ENCODE data around the gene CDHR3. TPM values are rescaled to one million over a fixed set of nuclear protein-coding genes. Genes with fewer than 3 reads are reported as not detected.

The CDHR3 gene
- total RNA-seq, 1 experiment from 2014 or later = 2.1 TPM

DNA sequence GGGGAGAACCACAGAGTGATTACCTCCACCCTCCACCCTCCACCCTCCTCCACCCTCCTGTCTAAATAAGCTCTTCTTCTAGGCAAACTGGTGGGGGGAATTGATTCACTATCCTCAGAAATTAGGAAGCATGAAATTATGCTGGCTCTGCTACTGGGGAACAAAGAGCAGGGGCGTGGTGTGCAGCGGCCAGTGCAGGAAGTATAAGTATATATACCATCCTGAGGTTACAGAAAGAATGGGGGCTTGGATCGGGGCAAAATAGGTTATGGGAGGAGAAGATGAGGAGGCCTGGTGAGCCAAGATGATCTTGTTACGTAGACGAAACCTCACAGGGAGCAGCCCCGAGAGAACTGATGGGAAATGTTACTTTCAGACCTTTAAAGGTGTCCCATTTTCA is 100.0 kb downstream of the CDHR3 start:
- no peak for DNase-seq (ENCODE audit: extremely low read depth, low read depth)

DNA sequence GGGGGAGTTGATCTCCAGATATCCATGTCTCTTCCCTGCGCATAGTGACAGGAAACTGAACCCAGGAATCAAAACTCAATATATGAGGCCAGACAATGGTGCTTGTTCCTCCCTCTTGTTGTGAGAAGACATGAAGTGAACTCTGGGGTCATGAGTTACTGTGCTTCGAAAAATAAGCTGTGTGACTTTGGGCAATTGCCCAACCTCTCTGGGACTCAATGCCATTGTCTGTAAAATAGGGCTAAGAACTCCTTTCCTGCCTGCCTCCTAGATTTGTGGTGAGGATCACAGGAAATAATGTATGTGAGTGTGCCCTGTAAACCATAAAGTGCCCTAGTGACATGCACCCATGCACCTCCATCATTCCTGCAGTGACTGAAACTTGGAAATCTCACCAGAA is 100.6 kb downstream of the CDHR3 start:
- no peak for DNase-seq (ENCODE audit: extremely low read depth, low read depth)

DNA sequence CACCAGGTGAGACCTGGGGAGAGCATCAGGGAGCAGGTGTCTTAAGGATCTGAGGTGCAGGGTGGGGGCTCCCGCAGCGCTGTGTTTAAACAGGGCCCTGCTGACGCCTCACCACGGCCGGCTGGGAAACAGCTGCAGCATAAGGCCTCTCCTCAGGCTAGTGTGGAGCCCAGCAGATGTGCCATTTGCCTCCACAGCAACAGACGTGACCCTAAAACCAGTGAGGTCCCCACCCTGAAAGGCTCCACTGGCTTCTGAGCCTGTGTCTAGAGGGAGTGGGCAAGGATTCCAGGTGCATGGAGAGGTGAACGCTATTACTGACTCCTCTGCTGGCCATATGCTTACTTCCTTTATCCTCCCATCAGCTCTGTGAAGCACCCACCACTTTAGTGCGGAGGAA is 101.3 kb downstream of the CDHR3 start:
- DNase-seq (ENCODE audit: extremely low read depth, low read depth) = no peak

DNA sequence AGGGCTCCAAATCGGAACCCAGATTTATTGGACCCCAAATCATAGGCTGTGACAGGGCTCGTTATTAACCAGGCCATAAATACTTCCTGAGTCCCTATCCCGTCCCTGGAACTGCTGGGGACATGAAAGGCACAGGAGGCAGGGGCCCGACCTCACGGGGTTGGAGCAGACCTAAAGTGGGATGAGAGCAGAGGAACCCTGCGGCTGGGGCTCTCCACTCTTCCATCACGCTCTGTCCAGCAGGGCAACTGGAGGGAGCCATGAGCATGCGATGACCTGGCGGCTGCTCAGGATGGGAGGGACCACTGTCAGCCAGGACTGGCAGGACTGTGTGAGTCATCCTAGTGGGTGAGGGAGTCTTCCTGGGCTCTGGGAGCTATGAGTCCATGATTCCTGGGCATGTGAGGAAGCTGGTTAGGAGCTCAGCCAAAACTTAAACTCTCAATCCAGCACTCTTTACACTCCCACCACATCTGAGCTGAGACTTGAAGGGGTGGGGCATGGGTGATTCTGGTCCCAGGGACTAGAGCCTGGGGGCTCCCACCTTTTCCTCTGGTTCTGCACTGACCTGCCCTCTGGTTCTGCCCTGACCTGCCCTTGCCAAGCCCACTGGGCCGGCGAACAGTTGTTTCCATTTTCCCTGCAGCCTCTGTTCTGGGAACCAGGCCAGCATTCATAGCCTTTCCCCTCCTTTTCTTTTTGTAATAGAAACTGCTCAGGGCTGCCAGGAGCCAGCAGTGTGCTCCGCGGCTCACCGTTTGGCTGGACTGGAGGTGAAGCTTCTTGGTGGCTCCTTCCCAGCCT is 101.9 kb downstream of the CDHR3 start:
- DNase-seq (ENCODE audit: extremely low read depth, low read depth) = peak; percentile 68

DNA sequence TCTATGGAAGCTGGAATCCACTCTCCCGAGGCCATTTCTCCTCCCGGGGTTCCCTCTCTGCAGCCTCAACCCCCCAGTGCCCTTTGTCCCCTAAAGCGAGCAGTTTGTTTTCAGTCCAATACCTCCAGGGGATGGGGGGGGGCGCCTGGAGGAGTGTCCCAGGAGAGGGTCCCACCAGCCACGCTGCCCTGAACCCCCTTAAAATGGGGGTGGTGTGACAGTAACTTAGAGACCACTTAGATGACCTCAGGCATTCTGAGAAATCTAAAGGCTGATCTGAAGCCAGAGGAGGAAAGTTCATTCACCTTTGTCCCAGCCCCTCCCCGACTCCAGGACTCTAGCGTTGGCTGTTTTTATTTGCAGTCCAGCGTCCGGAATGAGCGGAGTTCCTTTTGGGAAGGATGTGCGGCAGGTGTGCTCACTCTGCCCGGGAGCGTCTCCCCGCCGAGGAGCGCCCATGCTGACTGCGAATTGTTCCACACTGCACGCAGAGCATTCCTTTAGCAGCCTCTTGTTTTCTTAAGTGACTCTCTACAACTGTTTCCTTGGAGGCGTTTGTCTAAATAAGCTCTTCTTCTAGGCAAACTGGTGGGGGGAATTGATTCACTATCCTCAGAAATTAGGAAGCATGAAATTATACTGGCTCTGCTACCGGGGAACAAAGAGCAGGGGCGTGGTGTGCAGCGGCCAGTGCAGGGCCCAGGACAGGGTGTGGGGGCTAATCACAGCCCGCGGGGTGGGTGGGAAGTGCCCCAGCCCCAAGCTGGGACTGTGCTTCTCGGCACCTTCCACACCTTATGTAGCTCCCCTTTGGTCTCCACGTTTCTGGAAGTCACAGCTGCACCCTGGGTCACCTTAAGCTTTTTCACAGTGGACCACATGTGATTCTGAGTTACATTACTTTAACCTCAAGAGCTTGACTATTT is 102.8 kb downstream of the CDHR3 start:
- no peak for DNase-seq (ENCODE audit: extremely low read depth, low read depth)

DNA sequence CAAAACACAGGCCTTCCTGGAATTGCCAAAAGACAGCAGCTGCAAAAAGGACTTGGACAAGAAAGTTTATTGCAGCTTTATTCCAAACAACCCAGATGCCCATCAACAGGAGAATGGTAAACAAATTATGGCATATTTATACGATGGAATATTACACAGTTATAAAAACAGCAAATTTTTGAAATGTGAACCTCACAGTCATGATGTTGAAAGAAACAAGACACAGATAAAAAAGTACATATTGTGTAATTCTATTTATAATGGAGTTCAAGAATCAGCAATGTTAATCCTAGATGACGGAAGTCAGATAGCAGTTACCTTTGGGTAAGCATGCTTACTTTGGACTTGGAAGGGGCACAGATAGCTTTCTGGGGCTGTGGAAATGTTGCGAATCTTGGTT is 104.6 kb downstream of the CDHR3 start:
- no peak for DNase-seq (ENCODE audit: extremely low read depth, low read depth)

DNA sequence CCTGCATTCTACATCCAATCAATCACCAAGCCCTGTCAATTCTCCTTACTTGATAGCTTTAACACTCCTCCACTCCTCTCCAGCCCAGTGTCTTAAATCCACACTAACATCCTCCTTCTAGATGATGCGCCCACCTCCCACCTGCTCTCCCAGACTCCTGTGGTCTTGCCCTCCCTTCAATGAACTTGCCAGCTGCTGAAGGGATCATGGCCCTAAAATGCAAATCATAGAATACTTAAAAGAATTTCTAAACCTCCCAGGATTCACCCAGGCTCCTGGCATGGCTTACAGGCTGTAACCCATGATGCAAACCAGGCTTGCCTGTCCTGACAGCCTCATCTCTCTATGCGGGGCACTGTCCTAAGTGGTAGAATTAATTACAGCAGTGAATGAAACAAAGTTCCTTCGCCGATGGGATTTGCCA is 105.5 kb downstream of the CDHR3 start:
- DNase-seq (ENCODE audit: extremely low read depth, low read depth) = no peak

DNA sequence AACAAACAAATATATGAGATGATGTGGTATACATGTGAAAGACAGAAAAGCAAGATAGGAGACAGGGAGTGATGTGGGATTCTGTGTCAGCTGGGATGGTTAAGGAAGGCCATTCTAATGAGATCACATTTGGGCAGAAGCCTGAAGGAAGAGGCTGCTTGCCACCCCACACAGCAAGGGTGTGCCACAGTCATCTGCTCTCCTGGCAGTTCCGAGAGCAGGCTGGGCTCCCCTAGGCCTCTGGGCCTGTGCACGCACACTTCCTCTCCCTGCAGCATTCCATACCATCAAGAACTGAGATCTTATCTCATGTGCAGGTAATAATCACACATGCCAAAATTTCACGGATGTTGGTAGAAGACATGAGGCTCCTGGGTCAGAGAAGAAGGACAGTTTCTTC is 105.9 kb downstream of the CDHR3 start:
- DNase-seq (ENCODE audit: extremely low read depth, low read depth) = no peak

DNA sequence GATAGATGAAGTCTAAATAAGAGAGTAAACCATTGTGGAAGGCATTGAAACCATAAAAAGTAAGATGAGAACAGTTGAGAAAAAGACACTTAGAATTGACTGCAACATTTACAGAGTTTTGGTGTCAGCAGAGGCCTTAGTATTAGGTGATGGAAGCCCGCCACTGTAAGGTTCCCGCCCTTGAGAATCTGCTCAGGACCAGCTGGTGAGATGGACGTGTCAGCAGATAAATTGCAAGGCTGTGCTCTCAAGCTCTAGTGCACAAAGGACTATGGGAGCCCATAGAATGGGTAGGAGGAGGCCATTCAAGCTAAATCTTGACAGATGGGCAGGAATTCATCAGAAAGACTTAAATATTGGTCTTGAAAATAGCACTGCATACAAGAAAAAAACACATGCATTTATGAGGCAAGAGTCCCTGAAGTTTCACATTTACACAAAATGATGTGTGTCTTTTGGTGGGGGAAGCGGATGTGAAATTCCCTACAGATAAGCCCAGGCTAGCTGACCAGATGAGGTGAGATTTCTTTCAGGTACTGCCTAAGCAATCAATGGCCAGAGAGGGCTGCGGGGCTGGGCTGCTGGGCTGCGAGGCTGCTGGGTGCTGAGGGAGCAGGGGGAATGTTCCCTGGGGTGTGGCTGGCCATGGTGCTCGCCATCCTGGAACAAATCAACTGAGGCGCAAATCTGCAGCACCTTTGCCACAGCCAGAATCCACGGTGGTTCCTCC is 106.6 kb downstream of the CDHR3 start:
- DNase-seq (ENCODE audit: extremely low read depth, low read depth) = no peak

DNA sequence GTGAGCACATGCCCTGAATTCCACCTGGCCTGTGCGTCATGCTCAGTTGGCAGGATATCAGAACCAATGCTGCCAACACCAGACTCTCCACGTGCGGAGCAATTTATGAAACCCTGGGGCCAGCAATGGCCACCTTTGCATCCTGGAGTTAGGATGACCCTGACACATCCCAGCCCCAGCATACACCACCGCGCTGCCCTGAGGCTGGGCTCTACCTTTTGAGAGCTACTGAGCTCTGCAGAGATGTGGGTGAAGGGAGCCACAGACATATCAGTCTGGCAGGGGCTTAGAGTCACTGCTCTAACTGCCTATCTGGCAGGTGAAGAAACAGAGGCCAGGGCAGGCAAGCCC is 107.1 kb downstream of the CDHR3 start:
- DNase-seq (ENCODE audit: extremely low read depth, low read depth) = no peak

DNA sequence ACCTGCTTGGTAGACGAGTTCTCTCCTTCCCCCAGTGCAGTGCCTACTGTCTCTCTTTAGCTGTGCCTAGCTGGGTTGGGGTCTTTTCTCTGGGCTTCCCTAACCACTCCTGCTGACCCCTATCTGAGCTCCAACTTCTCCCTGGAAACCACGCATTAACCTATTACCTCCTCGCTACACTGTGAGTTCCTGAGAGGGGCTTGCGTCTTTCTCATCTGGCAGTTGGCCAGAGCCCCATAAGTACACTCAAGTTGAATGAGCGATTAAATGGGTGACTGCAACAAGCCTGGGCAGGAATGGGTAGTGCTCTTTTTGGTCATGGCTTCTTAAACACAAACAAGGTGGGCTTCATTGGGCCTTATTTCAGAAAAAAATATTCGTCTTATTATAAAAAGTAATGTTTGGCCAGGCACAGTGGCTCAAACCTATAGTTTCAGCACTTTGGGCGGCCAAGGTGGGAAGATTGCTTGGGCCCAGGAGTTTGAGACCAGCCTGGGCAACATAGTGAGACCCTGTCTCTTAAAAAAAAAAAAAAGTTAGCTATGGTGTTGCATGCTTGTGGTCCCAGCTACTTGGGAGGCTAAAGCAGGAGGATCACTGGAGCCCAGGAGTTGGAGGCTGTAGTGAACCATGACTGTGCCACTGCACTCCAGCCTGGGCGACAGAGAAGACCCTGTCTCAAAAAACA is 107.6 kb downstream of the CDHR3 start:
- no peak for DNase-seq (ENCODE audit: extremely low read depth, low read depth)

DNA sequence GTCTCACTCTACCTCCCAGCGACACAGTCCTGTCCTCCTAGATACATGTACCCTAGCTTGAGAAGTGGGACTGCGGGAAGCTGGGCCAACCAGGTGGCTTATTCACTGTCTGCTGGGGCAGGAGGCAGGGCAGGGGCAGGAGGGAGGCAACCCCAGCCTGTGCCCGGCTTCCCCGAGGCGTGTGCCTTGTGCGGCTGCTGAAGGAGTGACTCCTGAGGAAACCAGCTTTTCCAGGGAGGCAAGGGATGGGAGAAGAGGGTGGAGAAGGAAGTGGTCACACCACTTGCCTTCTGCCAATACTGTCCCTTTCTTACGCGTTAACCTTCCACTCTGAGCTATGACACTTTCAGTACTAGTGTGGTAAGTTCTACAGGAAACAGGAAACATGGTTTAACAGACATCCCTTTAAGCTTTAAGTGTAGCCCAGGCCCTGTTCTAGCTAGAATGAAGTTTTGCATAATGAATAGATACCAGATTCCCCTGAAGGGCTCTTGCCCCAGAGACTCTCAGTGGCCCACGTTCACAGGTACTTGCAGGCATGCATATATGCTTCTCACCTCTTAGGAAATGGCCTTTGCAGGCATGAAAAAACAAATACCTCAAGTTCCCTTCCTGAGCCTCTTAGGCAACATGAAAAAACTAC is 108.4 kb downstream of the CDHR3 start:
- DNase-seq (ENCODE audit: extremely low read depth, low read depth) = no peak

DNA sequence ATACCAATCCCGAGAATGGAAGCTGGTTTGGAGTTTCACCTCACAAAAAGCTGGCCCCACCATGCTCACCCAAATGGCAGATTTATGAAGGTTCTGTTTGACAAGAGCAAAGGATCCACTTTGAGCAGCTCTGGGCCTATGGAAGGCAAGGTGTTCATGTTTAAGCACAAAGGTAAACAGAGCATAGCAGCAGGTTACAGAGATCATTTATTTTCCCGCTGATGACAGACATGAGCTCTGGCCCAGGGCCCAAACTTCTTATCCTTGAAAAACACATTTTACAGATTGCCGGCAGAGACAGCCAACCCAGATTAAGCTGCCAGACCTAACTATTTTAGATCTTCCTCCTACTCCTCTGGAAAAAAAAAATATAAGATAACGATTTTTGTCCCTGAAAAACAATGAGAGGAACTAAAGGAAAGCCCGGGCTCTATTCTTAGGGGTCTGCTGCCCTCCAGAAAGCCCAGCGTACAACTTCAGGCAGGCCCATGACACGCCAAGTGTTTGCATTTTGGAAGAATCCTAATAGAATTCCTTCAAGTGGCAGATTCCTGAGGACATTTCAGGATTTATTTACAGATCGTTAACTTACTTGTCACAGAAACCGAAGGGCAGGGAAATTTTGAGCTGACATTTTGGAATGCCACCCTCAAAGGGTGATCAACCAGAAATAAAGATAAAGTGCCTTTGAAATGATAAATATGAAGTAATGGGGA is 109.1 kb downstream of the CDHR3 start:
- DNase-seq (ENCODE audit: extremely low read depth, low read depth) = no peak

DNA sequence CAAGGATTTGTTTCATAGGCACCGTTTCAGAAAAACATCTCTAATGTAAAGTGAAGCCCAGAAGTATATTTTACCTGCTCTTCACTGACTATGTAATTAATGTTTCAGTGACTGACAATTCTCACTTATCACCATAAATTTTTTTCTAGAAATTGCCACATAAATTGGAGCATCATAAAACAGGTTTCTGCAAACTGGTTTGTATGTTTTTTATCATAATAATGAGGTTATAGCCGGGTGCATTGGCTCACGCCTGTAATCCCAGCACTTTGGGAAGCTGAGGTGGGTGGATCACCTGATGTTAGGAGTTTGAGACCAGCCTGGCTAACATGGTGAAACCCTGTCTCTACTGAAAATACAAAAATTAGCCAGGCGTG is 109.6 kb downstream of the CDHR3 start:
- DNase-seq (ENCODE audit: extremely low read depth, low read depth) = no peak

DNA sequence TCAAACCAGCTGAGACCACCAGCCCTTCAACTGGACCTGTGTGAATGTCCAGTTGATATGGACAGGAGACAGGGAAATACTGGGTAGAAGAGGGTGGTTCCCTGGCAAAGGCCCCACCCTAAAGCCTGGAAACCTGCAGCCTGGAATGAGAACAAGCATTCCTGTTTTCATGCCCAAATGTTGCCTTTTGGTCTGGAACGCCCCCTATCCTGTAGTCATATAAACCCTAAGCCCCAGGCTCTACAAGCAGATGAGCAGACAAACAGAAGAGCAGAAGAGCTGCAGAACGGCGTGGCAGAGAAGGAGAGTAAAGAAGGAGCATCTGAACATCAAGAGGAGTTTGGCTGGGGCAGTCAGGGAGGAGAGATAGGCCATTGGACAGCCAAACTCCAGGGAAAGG is 110.6 kb downstream of the CDHR3 start:
- DNase-seq (ENCODE audit: extremely low read depth, low read depth) = no peak

DNA sequence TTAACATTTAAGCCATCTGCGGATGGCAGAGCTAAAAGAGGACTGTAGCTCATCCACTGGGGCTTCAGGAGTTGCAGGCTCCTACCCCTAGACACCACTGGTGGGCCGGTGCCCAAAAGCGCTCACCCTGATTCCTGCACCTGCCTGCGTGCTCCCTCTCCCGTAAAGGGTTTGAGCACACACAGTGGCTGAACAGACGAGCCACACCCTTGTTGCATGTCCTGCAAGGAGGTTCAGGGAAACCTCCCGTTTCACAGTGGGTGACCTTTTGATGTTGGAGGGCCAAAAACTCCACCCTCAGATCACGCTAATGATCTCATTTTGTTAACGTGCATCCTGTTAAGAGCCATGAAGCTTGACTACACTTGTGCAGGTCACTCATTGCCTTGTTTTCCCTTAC is 111.2 kb downstream of the CDHR3 start:
- no peak for DNase-seq (ENCODE audit: extremely low read depth, low read depth)

DNA sequence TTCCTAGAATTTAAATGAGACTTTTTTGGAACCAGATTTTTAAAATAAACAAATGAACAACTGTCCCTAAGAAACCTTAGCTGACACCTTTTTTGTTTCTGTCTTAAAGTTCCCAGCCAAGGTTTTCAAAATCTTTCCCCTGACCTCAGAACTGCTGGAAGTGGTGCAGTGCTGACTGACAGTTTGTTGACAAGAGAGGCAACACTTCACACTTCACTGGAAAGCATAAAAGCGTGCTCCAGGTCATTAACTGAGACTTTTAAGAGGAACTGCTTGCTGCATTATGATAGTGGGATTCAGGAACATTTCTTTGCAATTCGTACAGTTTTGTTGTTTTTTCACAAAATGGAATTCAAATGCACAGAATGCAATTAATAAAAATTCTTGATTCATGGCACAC is 112.9 kb downstream of the CDHR3 start:
- no peak for DNase-seq (ENCODE audit: extremely low read depth, low read depth)

DNA sequence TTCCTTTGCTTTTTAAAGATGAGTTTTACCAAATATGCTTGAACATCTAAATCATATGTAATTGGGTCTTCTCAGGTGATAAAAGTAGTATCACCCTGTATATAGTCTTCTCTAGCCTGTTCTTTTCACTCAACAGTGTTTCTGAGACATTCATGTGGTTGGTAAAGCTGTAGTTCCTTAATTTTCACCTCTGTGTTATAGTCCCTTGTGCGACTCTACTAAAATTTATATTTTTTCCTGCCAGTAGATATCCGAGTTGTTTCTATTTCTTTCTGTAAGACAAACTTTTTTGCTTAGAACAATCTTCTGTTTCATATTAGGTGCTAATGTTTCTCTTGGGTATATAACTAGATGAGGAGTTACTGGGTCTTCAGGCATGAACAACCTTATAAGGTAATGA is 113.5 kb downstream of the CDHR3 start:
- DNase-seq (ENCODE audit: extremely low read depth, low read depth) = no peak

DNA sequence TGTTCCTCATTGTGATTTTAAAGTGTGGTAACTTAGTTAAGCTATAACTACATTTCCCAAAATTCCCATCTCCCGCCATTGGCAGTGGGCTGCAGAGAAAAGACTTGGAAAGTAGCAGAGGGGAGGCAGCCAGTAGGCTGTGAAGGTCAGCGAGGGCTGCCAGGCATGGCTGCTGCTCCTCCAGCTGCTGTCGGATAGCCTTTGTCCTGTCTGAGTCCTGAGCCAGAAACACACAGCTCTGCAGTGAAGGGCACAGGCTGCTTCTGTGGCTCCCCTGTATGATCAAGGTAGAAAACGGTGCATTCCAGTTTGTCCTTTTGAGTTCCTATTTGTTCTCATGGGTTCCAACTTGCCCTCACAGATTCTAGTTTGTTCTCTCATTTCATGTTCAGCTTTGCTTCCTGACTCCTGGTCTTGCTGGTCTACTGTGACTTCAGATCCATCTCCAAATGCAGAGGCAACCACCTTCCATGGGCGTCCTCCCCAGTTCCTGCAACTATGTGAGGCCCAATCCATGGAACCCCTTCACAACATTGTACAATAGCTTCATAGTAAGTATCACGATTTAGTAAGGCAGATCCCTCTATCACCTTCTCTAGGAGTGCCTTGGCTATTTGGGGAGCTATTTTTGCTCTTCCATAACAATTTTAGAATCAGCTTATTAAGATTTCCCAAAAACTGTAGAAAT is 117.4 kb downstream of the CDHR3 start:
- DNase-seq (ENCODE audit: extremely low read depth, low read depth) = no peak
